Vagina (tissue), 2 donors: ENCODE data around the gene TP53TG5. TPM values are rescaled to one million over a fixed set of nuclear protein-coding genes. Genes with fewer than 3 reads are reported as not detected.

Source experiments
- DNase-seq, 2 donors: peaks; one replicate each; pipeline ENCODE4 v3.0.0-alpha.2; 2017; ENCODE audit errors: extremely low spot score in 2 of 2
- H3K27ac ChIP-seq: fragments of 200-600 bp; sonication (generic); one replicate; pipeline ENCODE4 v1.5.1; 2019
- H3K27me3 ChIP-seq: fragments of 200-600 bp; sonication (generic); one replicate; pipeline ENCODE4 v1.5.1; 2019
- H3K36me3 ChIP-seq, 2 donors: fragments of 200-600 bp; sonication (generic); one replicate each; pipeline ENCODE4 v1.5.1; 2017 to 2019
- H3K4me1 ChIP-seq: fragments of 200-600 bp; sonication (generic); one replicate; pipeline ENCODE4 v1.5.1; 2019
- H3K4me3 ChIP-seq, 2 donors: fragments of 200-600 bp; sonication (generic); 1 replicate in 1 of 2; 2 replicates in 1 of 2; pipeline ENCODE4 v1.5.1; 2016 to 2019
- H3K9me3 ChIP-seq: fragments of 200-600 bp; sonication (generic); one replicate; pipeline ENCODE4 v1.5.1; 2019
- CTCF ChIP-seq, 3 experiments: fragments of 450-650 bp in 2 of 3; fragments of 200-600 bp in 1 of 3; sonication (generic) in 1 of 3; IDR thresholded peaks; one replicate each; pipeline ENCODE4 v1.5.1; 2017 to 2019; ENCODE audit warnings: antibody characterized with exemption in 3 of 3, mild to moderate bottlenecking in 2 of 3, moderate library complexity in 2 of 3
- POLR2A ChIP-seq, 2 donors: fragments of 450-650 bp; IDR thresholded peaks; one replicate each; pipeline ENCODE4 v1.6.1; 2017; ENCODE audit warnings: antibody characterized with exemption in 2 of 2, mild to moderate bottlenecking in 2 of 2, moderate library complexity in 2 of 2
- POLR2AphosphoS5 ChIP-seq, 2 donors: sonication (generic); formaldehyde crosslinking; IDR thresholded peaks; one replicate each; pipeline ENCODE4 v1.9.0; 2017; ENCODE audit warnings: antibody characterized with exemption in 2 of 2, mild to moderate bottlenecking in 2 of 2, low read depth in 1 of 2; ENCODE audit not compliant: insufficient read depth in 1 of 2
- intact Hi-C: fragments of 100-400 bp; cut with DNase I; formaldehyde crosslinking; loops from one replicate; pipeline ENCODE4 v1.15.1; 2023
- total RNA-seq: library from RNA; depleted of rRNA; stranded (reverse); fragments of >200 nt; gene quantifications from one replicate; pipeline ENCODE4 v1.2.3, GENCODE V29; 2016

TP53TG5 gene
- total RNA-seq, 1 donor from 2014 or later: not detected

DNA sequence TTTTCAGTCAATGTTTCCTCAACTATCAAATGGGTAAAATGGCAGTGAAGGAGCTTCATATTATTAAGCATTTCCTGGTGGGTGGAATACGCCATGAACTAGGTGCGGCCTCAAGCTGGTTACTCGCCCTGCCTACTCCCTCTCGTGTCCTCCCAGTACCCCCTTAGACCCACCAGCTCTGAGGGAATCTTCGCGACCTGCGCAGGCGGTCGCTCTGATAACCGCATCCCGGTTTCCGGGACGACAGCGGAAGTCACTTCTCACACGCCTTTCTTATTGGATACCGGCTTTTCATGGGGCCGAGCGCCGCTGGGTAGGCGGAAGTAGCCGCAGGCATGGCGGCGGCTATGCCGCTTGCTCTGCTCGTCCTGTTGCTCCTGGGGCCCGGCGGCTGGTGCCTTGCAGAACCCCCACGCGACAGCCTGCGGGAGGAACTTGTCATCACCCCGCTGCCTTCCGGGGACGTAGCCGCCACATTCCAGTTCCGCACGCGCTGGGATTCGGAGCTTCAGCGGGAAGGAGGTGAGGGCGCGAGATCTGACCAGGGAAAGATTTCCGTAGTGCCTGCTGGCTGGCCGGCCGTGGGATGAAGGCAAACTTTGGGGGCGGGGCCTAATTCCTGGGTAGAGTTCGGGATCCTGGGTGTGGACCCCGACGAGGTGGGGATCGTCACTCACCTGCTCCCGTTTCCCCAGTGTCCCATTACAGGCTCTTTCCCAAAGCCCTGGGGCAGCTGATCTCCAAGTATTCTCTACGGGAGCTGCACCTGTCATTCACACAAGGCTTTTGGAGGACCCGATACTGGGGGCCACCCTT is 37.9 kb upstream of the TP53TG5 start, which contains the start of gene PIGT:
TSS of gene PIGT (plus strand) at position 320 of the 816 bp plus-strand sequence. CDS start at position 336, 16 bp downstream.
- H3K4me1 ChIP-seq: peaks cover 37% of the 10 kb centered on the region
- peak; percentile 91 to 93 for TF ChIP-seq POLR2AphosphoS5 (IDR thresholded peaks at IDR 0.05; ENCODE audit: insufficient read depth in 1 of 2, low read depth in 1 of 2)
- no peak for TF ChIP-seq POLR2A (IDR thresholded peaks at IDR 0.05)
- no peaks in the 10 kb centered on the region for H3K27me3 ChIP-seq
- H3K4me3 ChIP-seq: peak within 1 kb of the TSS; percentile 93 to 95
- intact Hi-C loops: no loop called here
- no peak for DNase-seq
- H3K36me3 ChIP-seq: peaks cover 0 to 16% of the 10 kb centered on the region in 2 donors
- no peaks in the 10 kb centered on the region for H3K9me3 ChIP-seq
- peak within 1 kb of the TSS; percentile 68 for H3K27ac ChIP-seq

- Histone ChIP-seq H3K27ac (no peak overlapping the region), H3K4me1 (peaks cover 31% of the 10 kb centered on the region), H3K27me3 (no peaks in the 10 kb centered on the region), H3K36me3 (peaks cover 0 to 14% of the 10 kb centered on the region in 2 donors), H3K4me3 (no peak overlapping the region), H3K9me3 (no peaks in the 10 kb centered on the region)
- intact Hi-C loops: no loop called here
- TF ChIP-seq POLR2AphosphoS5 (IDR thresholded peaks at IDR 0.05; ENCODE audit: insufficient read depth in 1 of 2, low read depth in 1 of 2): no peak
- TF ChIP-seq POLR2A (IDR thresholded peaks at IDR 0.05): no peak
- no peak for TF ChIP-seq CTCF (IDR thresholded peaks at IDR 0.05)
- no peak for DNase-seq
These were observed 35.4 kb upstream of the TP53TG5 start for GRCh38 chr20:45413479-45413878.

- Histone ChIP-seq H3K4me3 (no peak overlapping the region), H3K4me1 (peaks cover 32% of the 10 kb centered on the region), H3K36me3 (peaks cover 0 to 14% of the 10 kb centered on the region in 2 donors), H3K9me3 (no peaks in the 10 kb centered on the region), H3K27me3 (no peaks in the 10 kb centered on the region), H3K27ac (no peak overlapping the region)
- DNase-seq: no peak
- TF ChIP-seq POLR2A (IDR thresholded peaks at IDR 0.05) (no peak), POLR2AphosphoS5 (IDR thresholded peaks at IDR 0.05; ENCODE audit: insufficient read depth in 1 of 2, low read depth in 1 of 2) (no peak), CTCF (IDR thresholded peaks at IDR 0.05) (no peak)
- intact Hi-C loops: no loop called here
These were observed 34.5 kb upstream of the TP53TG5 start for GRCh38 chr20:45412653-45413052.

- TF ChIP-seq CTCF (IDR thresholded peaks at IDR 0.05) (no peak), POLR2A (IDR thresholded peaks at IDR 0.05) (no peak), POLR2AphosphoS5 (IDR thresholded peaks at IDR 0.05; ENCODE audit: insufficient read depth in 1 of 2, low read depth in 1 of 2) (peak in 1 of 2 donors; percentile 31)
- DNase-seq: no peak
- H3K9me3 ChIP-seq: no peaks in the 10 kb centered on the region
- H3K27ac ChIP-seq: no peak overlapping the region
- intact Hi-C loops: no loop called here
- peaks cover 0 to 14% of the 10 kb centered on the region in 2 donors for H3K36me3 ChIP-seq
- no peak overlapping the region for H3K4me3 ChIP-seq
- H3K27me3 ChIP-seq: no peaks in the 10 kb centered on the region
- H3K4me1 ChIP-seq: peaks cover 26% of the 10 kb centered on the region
These were observed 32.8 kb upstream of the TP53TG5 start for GRCh38 chr20:45410887-45411286.

DNA sequence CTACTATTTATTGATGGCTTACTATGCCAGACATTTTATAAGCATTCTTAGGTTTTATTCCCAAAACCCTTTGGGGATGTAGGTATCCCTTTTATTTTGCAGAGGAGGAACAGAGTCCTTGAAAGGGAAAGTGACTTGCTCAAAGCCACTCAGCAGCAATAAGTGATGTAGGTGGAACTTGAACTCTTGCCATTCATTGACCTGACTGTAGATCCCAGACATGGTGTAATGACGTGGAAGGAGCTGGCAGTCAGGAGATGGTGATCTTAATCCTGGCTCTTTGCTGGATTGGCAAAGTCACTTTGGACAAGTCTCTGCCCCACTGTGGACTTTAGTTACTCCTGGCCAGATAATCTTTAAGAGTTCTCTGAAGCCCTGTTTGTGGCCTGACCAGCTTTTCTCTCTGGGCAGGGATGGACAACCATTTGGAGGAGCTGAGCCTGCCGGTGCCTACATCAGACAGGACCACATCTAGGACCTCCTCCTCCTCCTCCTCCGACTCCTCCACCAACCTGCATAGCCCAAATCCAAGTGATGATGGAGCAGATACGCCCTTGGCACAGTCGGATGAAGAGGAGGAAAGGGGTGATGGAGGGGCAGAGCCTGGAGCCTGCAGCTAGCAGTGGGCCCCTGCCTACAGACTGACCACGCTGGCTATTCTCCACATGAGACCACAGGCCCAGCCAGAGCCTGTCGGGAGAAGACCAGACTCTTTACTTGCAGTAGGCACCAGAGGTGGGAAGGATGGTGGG is 31.6 kb upstream of the TP53TG5 start:
- intact Hi-C loops: no loop called here
- Histone ChIP-seq H3K9me3 (no peaks in the 10 kb centered on the region), H3K4me1 (peaks cover 26% of the 10 kb centered on the region), H3K36me3 (peaks cover 0 to 14% of the 10 kb centered on the region in 2 donors), H3K27me3 (no peaks in the 10 kb centered on the region), H3K4me3 (no peak overlapping the region), H3K27ac (no peak overlapping the region)
- TF ChIP-seq POLR2AphosphoS5 (IDR thresholded peaks at IDR 0.05; ENCODE audit: insufficient read depth in 1 of 2, low read depth in 1 of 2) (no peak), CTCF (IDR thresholded peaks at IDR 0.05) (no peak), POLR2A (IDR thresholded peaks at IDR 0.05) (no peak)
- DNase-seq: no peak
